Osteocyte (in vitro differentiated cells): Measurements from ENCODE around the gene ICAM2. TPM values are rescaled to one million over a fixed set of nuclear protein-coding genes. Genes with fewer than 3 reads are reported as not detected.
"Not testable (repeated sequence)": the region's sequence is repeated elsewhere in the genome, so short reads cannot be mapped to it uniquely, and the experiment has no call there.

Source experiments
- DNase-seq: peaks from one replicate; pipeline ENCODE4 v3.0.0; 2021; ENCODE audit warnings: mixed read lengths; ENCODE audit not compliant: unreplicated experiment; ENCODE audit errors: extremely low spot score
- H3K27ac Mint-ChIP-seq: one replicate; pipeline ENCODE4 v1.8.0; 2021; ENCODE audit warnings: mild to moderate bottlenecking, mixed read lengths; ENCODE audit not compliant: unreplicated experiment
- H3K27me3 Mint-ChIP-seq: one replicate; pipeline ENCODE4 v1.8.0; 2021; ENCODE audit warnings: mixed read lengths; ENCODE audit not compliant: unreplicated experiment
- H3K36me3 Mint-ChIP-seq: one replicate; pipeline ENCODE4 v1.8.0; 2021; ENCODE audit warnings: mixed read lengths; ENCODE audit not compliant: unreplicated experiment
- H3K4me1 Mint-ChIP-seq: one replicate; pipeline ENCODE4 v1.8.0; 2021; ENCODE audit warnings: mixed read lengths; ENCODE audit not compliant: unreplicated experiment
- H3K4me3 Mint-ChIP-seq: one replicate; pipeline ENCODE4 v1.8.0; 2021; ENCODE audit warnings: mild to moderate bottlenecking, moderate library complexity, mixed read lengths; ENCODE audit not compliant: unreplicated experiment
- H3K9me3 Mint-ChIP-seq: one replicate; pipeline ENCODE4 v1.8.0; 2021; ENCODE audit warnings: mixed read lengths; ENCODE audit not compliant: unreplicated experiment
- CTCF ChIP-seq: fragments of 200-600 bp; sonication (generic); IDR thresholded peaks from 2 replicates; pipeline ENCODE4 v1.5.0; 2021; ENCODE audit warnings: antibody characterized with exemption, mild to moderate bottlenecking, moderate library complexity
- total RNA-seq: library from RNA; stranded (reverse); gene quantifications from 2 replicates; pipeline ENCODE4 v1.2.1, GENCODE V29; 2021

The ICAM2 gene
- total RNA-seq, 1 donor from 2014 or later = not detected

GRCh38 chr17:63985387-63986140 lies 34.9 kb downstream of the ICAM2 start:
- H3K27me3 Mint-ChIP-seq = peaks cover 15% of the 10 kb centered on the region
- H3K4me3 Mint-ChIP-seq = no peak overlapping the region
- H3K9me3 Mint-ChIP-seq = peaks cover 13% of the 10 kb centered on the region
- H3K4me1 Mint-ChIP-seq = peaks cover 2% of the 10 kb centered on the region
- no peaks in the 10 kb centered on the region for H3K36me3 Mint-ChIP-seq
- DNase-seq = no peak
- no peak for TF ChIP-seq CTCF
- no peak overlapping the region for H3K27ac Mint-ChIP-seq

- Mint-ChIP-seq H3K27me3 (peaks cover 10% of the 10 kb centered on the region), H3K27ac (no peak overlapping the region), H3K36me3 (no peaks in the 10 kb centered on the region), H3K4me3 (no peak overlapping the region), H3K9me3 (peaks cover 13% of the 10 kb centered on the region), H3K4me1 (peaks cover 4% of the 10 kb centered on the region)
- no peak for TF ChIP-seq CTCF
- DNase-seq = no peak
Measured at GRCh38 chr17:63984651-63985386, 35.6 kb downstream of the ICAM2 start.

- H3K36me3 Mint-ChIP-seq = no peaks in the 10 kb centered on the region
Measured at GRCh38 chr17:63984236-63984635, 36.2 kb downstream of the ICAM2 start.

GRCh38 chr17:63983320-63983719 lies 37.1 kb downstream of the ICAM2 start:
- Mint-ChIP-seq H3K36me3 (no peaks in the 10 kb centered on the region), H3K27ac (no peak overlapping the region), H3K4me1 (peaks cover 2% of the 10 kb centered on the region), H3K4me3 (no peak overlapping the region), H3K27me3 (peaks cover 3% of the 10 kb centered on the region), H3K9me3 (peaks cover 13% of the 10 kb centered on the region)
- no peak for DNase-seq
- TF ChIP-seq CTCF = no peak

More at GRCh38 chr17:63984236-63984635, 36.2 kb downstream of the ICAM2 start:
- Mint-ChIP-seq H3K9me3 (peaks cover 13% of the 10 kb centered on the region), H3K4me1 (peaks cover 4% of the 10 kb centered on the region), H3K27me3 (peaks cover 5% of the 10 kb centered on the region), H3K27ac (no peak overlapping the region), H3K4me3 (no peak overlapping the region)
- no peak for DNase-seq
- no peak for TF ChIP-seq CTCF

GRCh38 chr17:63982641-63983040 lies 37.8 kb downstream of the ICAM2 start:
- not testable (repeated sequence) for H3K4me3 Mint-ChIP-seq

More at GRCh38 chr17:63982641-63983040, 37.8 kb downstream of the ICAM2 start:
- not testable (repeated sequence) for H3K36me3 Mint-ChIP-seq, H3K27me3 Mint-ChIP-seq, H3K4me1 Mint-ChIP-seq, H3K27ac Mint-ChIP-seq, DNase-seq
- peaks cover 13% of the 10 kb centered on the region for H3K9me3 Mint-ChIP-seq
